GM12878 (cell line): ENCODE results near the gene SLC38A9.

Experiments
- EZH2 ChIP-seq: IDR thresholded peaks from 2 replicates; pipeline ENCODE4 v1.6.1; 2012; ENCODE audit warnings: low read depth, mild to moderate bottlenecking, control low read depth, inconsistent platforms, low read length, borderline replicate concordance; ENCODE audit not compliant: control insufficient read depth
- GABPA ChIP-seq: IDR thresholded peaks from 2 replicates; pipeline ENCODE4 v1.6.1; 2014; ENCODE audit warnings: antibody characterized with exemption, low read depth, mild to moderate bottlenecking, inconsistent platforms
- USF2 ChIP-seq: IDR thresholded peaks from 2 replicates; pipeline ENCODE4 v1.6.1; 2011; ENCODE audit warnings: low read depth, low read length, improper control_type of control experiment, borderline replicate concordance
- ZBTB4 ChIP-seq: fragments of 450-650 bp; formaldehyde crosslinking; IDR thresholded peaks from 2 replicates; pipeline ENCODE4 v1.4.0; 2022; ENCODE audit warnings: mild to moderate bottlenecking, moderate library complexity
- ZNF384 ChIP-seq: IDR thresholded peaks from 2 replicates; pipeline ENCODE4 v1.6.1; 2012; ENCODE audit warnings: low read depth, mild to moderate bottlenecking, low read length, improper control_type of control experiment, borderline replicate concordance

- TF ChIP-seq EZH2, result no peak
- TF ChIP-seq ZBTB4 (CRISPR knock-in tag), result no peak
- TF ChIP-seq USF2, result no peak
- no peak for TF ChIP-seq GABPA
- no peak for TF ChIP-seq ZNF384
Observed at GRCh38 chr5:55674340-55674739, 37.8 kb downstream of the SLC38A9 start.
